ENCODE results near the gene BMP8A.
"Not testable (repeated sequence)": the region's sequence is repeated elsewhere in the genome, so short reads cannot be mapped to it uniquely, and the experiment has no call there.

The BMP8A gene

GRCh38 chr1:39504436-39504835 is 13.0 kb downstream of the BMP8A start:
- not testable (repeated sequence) for DNase-seq (ENCODE audit: low read depth in 3 of 3, low spot score in 1 of 3)

GRCh38 chr1:39505289-39505688 is 13.9 kb downstream of the BMP8A start:
- no peak for DNase-seq (ENCODE audit: low read depth in 3 of 3, low spot score in 1 of 3)

GRCh38 chr1:39507230-39507928 is 15.9 kb downstream of the BMP8A start:
- DNase-seq (ENCODE audit: low read depth in 3 of 3, low spot score in 1 of 3): no peak

- no peak for DNase-seq (ENCODE audit: low read depth in 3 of 3, low spot score in 1 of 3)
These were observed 16.8 kb downstream of the BMP8A start for GRCh38 chr1:39508266-39508665.

- no peak for DNase-seq (ENCODE audit: low read depth in 3 of 3, low spot score in 1 of 3)
These were observed 17.4 kb downstream of the BMP8A start for GRCh38 chr1:39508857-39509305.

GRCh38 chr1:39509360-39510009 is 18.0 kb downstream of the BMP8A start:
- no peak for DNase-seq (ENCODE audit: low read depth in 3 of 3, low spot score in 1 of 3)

- not testable (repeated sequence) for DNase-seq (ENCODE audit: low read depth in 3 of 3, low spot score in 1 of 3)
These were observed 19.2 kb downstream of the BMP8A start for GRCh38 chr1:39510570-39511186.

GRCh38 chr1:39511477-39511876 is 20.0 kb downstream of the BMP8A start:
- DNase-seq (ENCODE audit: low read depth in 3 of 3, low spot score in 1 of 3): not testable (repeated sequence)

GRCh38 chr1:39512234-39512847 is 20.9 kb downstream of the BMP8A start:
- DNase-seq (ENCODE audit: low read depth in 3 of 3, low spot score in 1 of 3): not testable (repeated sequence)

GRCh38 chr1:39514710-39515124 is 23.3 kb downstream of the BMP8A start:
- not testable (repeated sequence) for DNase-seq (ENCODE audit: low read depth in 3 of 3, low spot score in 1 of 3)

GRCh38 chr1:39515131-39516086 is 24.0 kb downstream of the BMP8A start:
- not testable (repeated sequence) for DNase-seq (ENCODE audit: low read depth in 3 of 3, low spot score in 1 of 3)

GRCh38 chr1:39516841-39517240 is 25.4 kb downstream of the BMP8A start:
- not testable (repeated sequence) for DNase-seq (ENCODE audit: low read depth in 3 of 3, low spot score in 1 of 3)

- not testable (repeated sequence) for DNase-seq (ENCODE audit: low read depth in 3 of 3, low spot score in 1 of 3)
These were observed 26.5 kb downstream of the BMP8A start for GRCh38 chr1:39517936-39518335.

GRCh38 chr1:39519376-39519775 is 27.9 kb downstream of the BMP8A start:
- not testable (repeated sequence) for DNase-seq (ENCODE audit: low read depth in 3 of 3, low spot score in 1 of 3)

- not testable (repeated sequence) for DNase-seq (ENCODE audit: low read depth in 3 of 3, low spot score in 1 of 3)
These were observed 30.8 kb downstream of the BMP8A start for GRCh38 chr1:39522221-39522620.

- DNase-seq (ENCODE audit: low read depth in 3 of 3, low spot score in 1 of 3): no peak
These were observed 31.5 kb downstream of the BMP8A start for GRCh38 chr1:39522661-39523567.

GRCh38 chr1:39524171-39524570 is 32.7 kb downstream of the BMP8A start:
- no peak for DNase-seq (ENCODE audit: low read depth in 3 of 3, low spot score in 1 of 3)

- no peak for DNase-seq (ENCODE audit: low read depth in 3 of 3, low spot score in 1 of 3)
These were observed 33.3 kb downstream of the BMP8A start for GRCh38 chr1:39524591-39525365.
